Lower lobe of right lung (tissue), 2 donors: ENCODE data around the gene GLDN. TPM values are rescaled to one million over a fixed set of nuclear protein-coding genes. Genes with fewer than 3 reads are reported as not detected.

ENCODE experiments used
- ATAC-seq, 2 donors: fragments of 200-7000 bp; cut with Tn5 transposase; one replicate each; pipeline ENCODE4 v1.9.1; 2020 to 2022; ENCODE audit warnings: mild to moderate bottlenecking in 2 of 2, moderate library complexity in 2 of 2
- DNase-seq: peaks from one replicate; pipeline ENCODE4 v3.0.0-alpha.2; 2020
- H3K27ac ChIP-seq: fragments of 200-600 bp; one replicate; pipeline ENCODE4 v1.8.0; 2022
- H3K27me3 ChIP-seq: fragments of 200-600 bp; one replicate; pipeline ENCODE4 v1.8.0; 2022; ENCODE audit warnings: low read depth
- H3K36me3 ChIP-seq: fragments of 200-600 bp; one replicate; pipeline ENCODE4 v1.8.0; 2022; ENCODE audit warnings: mild to moderate bottlenecking
- H3K4me1 ChIP-seq: fragments of 200-600 bp; one replicate; pipeline ENCODE4 v1.8.0; 2022
- H3K4me3 ChIP-seq: fragments of 200-600 bp; one replicate; pipeline ENCODE4 v1.8.0; 2022; ENCODE audit warnings: mild to moderate bottlenecking
- H3K9me3 ChIP-seq: fragments of 200-600 bp; one replicate; pipeline ENCODE4 v1.8.0; 2022
- CTCF ChIP-seq: fragments of 200-600 bp; IDR thresholded peaks from one replicate; pipeline ENCODE4 v1.8.0; 2022; ENCODE audit warnings: antibody characterized with exemption, mild to moderate bottlenecking
- intact Hi-C: fragments of 100-400 bp; cut with DNase I; formaldehyde crosslinking; loops from one replicate; pipeline ENCODE4 v1.11.0; 2022
- long read RNA-seq: library from polyadenylated mRNA; unstranded; transcript quantifications from one replicate; pipeline ENCODE4 v2.0.0, GENCODE V29; 2021
- total RNA-seq: library from RNA; stranded (reverse); fragmentation: NEBNext Ultra II Directional; extraction: Animal tissue kit (Norgen Biotek cat#: 25700); gene quantifications from one replicate; pipeline ENCODE4 v1.2.1, GENCODE V29; 2021
- donor health status: DM: no; HTN: yes; CAD: no; lungs with severe emphysema.

Gene GLDN
- 34.5 TPM for total RNA-seq
- long read RNA-seq, partial matches to known transcripts: 0 of 13 reads
- long read RNA-seq, other reads (novel, unspliced or antisense): 13 of 13 reads

- intact Hi-C loops: no loop called here
- peaks cover 6% of the 10 kb centered on the region for H3K4me1 ChIP-seq
- H3K36me3 ChIP-seq: no peaks in the 10 kb centered on the region
- H3K9me3 ChIP-seq: no peaks in the 10 kb centered on the region
- H3K27me3 ChIP-seq: peaks cover 14% of the 10 kb centered on the region
- DNase-seq (peak; percentile 87), ATAC-seq (peak; percentile 88 to 94)
- H3K27ac ChIP-seq: peak within 1 kb of the TSS; percentile 76
- TF ChIP-seq CTCF: no peak
- peak within 1 kb of the TSS; percentile 59 for H3K4me3 ChIP-seq
Measured at GRCh38 chr15:51341366-51342226, at the start of gene GLDN. GLDN (plus strand) TSS chr15:51341655; CDS start chr15:51341685, 30 bp downstream.

GRCh38 chr15:51298620-51299019, 42.8 kb upstream of the GLDN start:
- TF ChIP-seq CTCF: no peak
- ATAC-seq (no peak), DNase-seq (no peak)
- H3K9me3 ChIP-seq: no peaks in the 10 kb centered on the region
- peak overlapping the region; percentile 53 for H3K27ac ChIP-seq
- intact Hi-C loops: no loop called here
- no peaks in the 10 kb centered on the region for H3K36me3 ChIP-seq
- peaks cover 8% of the 10 kb centered on the region for H3K4me1 ChIP-seq
- no peak overlapping the region for H3K4me3 ChIP-seq
- H3K27me3 ChIP-seq: no peaks in the 10 kb centered on the region

GRCh38 chr15:51299187-51300015, 42.1 kb upstream of the GLDN start:
- ATAC-seq: peak in 1 of 2 donors; percentile 44
- H3K36me3 ChIP-seq: no peaks in the 10 kb centered on the region
- H3K9me3 ChIP-seq: no peaks in the 10 kb centered on the region
- peak overlapping the region; percentile 53 for H3K27ac ChIP-seq
- intact Hi-C loops: no loop called here
- peaks cover 8% of the 10 kb centered on the region for H3K4me1 ChIP-seq
- no peaks in the 10 kb centered on the region for H3K27me3 ChIP-seq
- no peak overlapping the region for H3K4me3 ChIP-seq
- TF ChIP-seq CTCF: no peak
- no peak for DNase-seq

- no peak for TF ChIP-seq CTCF
- intact Hi-C loops: no loop called here
- Histone ChIP-seq H3K36me3 (no peaks in the 10 kb centered on the region), H3K27ac (no peak overlapping the region), H3K27me3 (no peaks in the 10 kb centered on the region), H3K9me3 (no peaks in the 10 kb centered on the region), H3K4me1 (peaks cover 10% of the 10 kb centered on the region), H3K4me3 (no peak overlapping the region)
- DNase-seq (no peak), ATAC-seq (no peak)
Measured at GRCh38 chr15:51302480-51302879, 39.0 kb upstream of the GLDN start.

GRCh38 chr15:51303462-51303980, 37.9 kb upstream of the GLDN start:
- DNase-seq (no peak), ATAC-seq (no peak)
- H3K36me3 ChIP-seq: no peaks in the 10 kb centered on the region
- no peaks in the 10 kb centered on the region for H3K9me3 ChIP-seq
- no peaks in the 10 kb centered on the region for H3K27me3 ChIP-seq
- no peak for TF ChIP-seq CTCF
- peaks cover 15% of the 10 kb centered on the region for H3K4me1 ChIP-seq
- no peak overlapping the region for H3K4me3 ChIP-seq
- intact Hi-C loops: no loop called here
- no peak overlapping the region for H3K27ac ChIP-seq
